ENCODE results near the gene SLC51A. TPM values are rescaled to one million over a fixed set of nuclear protein-coding genes. Genes with fewer than 3 reads are reported as not detected.

SLC51A gene
- total RNA-seq, 1 donor from 2014 or later, result not detected

DNA sequence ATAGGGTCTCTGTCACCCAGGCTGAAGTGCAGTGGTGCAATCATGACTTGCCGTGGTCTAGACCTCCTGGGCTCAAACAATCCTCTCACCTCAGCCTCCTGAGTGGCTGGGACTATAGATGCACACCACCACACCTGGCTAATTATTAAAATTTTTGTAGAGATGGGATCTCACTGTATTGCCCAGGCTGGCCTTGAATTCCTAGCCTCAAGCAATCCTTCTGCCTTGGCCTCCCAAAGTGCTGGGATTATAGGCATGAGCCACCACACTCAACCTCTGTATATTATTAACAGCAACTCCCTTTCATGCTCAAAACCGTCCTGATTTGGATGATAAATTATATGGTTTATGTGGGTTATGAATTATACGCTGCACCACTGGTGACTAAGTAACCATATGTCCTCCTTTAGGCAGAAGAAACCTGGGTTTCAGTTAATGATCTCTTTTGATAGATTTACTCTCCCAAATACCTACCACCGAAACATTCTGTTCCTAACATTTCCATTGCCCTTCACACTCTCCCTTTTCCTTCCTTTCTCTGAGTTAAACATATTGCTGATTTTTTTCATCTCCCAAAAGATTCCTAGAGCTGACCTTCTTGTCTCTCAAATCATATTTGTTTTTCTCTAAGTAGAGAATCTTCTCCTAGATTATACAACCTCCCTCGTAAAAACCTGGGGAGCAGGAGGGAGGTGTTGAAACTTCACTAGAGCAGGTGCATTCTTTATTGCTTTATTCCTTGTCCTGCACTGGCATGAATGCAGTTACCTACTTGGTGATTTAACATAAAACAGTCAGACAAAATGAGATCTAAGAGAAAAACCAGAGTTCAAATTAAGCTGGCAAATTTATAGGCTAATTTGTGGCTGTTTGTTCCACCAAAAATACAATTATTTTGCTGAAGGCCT is 38.3 kb downstream of the SLC51A start:
- peaks cover 15% of the 10 kb centered on the region for H4K20me1 ChIP-seq (ENCODE audit: insufficient read depth, low read length)
- Mint-ChIP-seq H3K9me3 (ENCODE audit: unreplicated experiment) (no peaks in the 10 kb centered on the region), H3K27me3 (ENCODE audit: low read depth, unreplicated experiment) (no peaks in the 10 kb centered on the region), H3K36me3 (ENCODE audit: low read depth, unreplicated experiment) (peaks cover 11% of the 10 kb centered on the region), H3K27ac (ENCODE audit: unreplicated experiment) (no peak overlapping the region), H3K4me1 (ENCODE audit: low read depth, unreplicated experiment) (no peaks in the 10 kb centered on the region), H3K4me3 (ENCODE audit: unreplicated experiment) (no peak overlapping the region)
- H3K4me3 ChIP-seq (ENCODE audit: insufficient read depth, low read depth, low read length), result no peak overlapping the region
- no peak overlapping the region for H3K9ac ChIP-seq (ENCODE audit: low read length)
- H3K4me1 ChIP-seq (ENCODE audit: insufficient read depth, low read length), result no peaks in the 10 kb centered on the region
- H3K9me3 ChIP-seq (ENCODE audit: insufficient read depth, low read depth, low read length), result no peaks in the 10 kb centered on the region
- H2AFZ ChIP-seq (ENCODE audit: low read depth, low read length), result no peak overlapping the region
- no peaks in the 10 kb centered on the region for H3K27me3 ChIP-seq (ENCODE audit: insufficient read depth, low read length)
- TF ChIP-seq EZH2 (IDR thresholded peaks at IDR 0.05; ENCODE audit: insufficient read depth, low read length), result no peak
- TF ChIP-seq, protein P1, sequence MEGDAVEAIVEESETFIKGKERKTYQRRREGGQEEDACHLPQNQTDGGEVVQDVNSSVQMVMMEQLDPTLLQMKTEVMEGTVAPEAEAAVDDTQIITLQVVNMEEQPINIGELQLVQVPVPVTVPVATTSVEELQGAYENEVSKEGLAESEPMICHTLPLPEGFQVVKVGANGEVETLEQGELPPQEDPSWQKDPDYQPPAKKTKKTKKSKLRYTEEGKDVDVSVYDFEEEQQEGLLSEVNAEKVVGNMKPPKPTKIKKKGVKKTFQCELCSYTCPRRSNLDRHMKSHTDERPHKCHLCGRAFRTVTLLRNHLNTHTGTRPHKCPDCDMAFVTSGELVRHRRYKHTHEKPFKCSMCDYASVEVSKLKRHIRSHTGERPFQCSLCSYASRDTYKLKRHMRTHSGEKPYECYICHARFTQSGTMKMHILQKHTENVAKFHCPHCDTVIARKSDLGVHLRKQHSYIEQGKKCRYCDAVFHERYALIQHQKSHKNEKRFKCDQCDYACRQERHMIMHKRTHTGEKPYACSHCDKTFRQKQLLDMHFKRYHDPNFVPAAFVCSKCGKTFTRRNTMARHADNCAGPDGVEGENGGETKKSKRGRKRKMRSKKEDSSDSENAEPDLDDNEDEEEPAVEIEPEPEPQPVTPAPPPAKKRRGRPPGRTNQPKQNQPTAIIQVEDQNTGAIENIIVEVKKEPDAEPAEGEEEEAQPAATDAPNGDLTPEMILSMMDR (IDR thresholded peaks at IDR 0.05; ENCODE audit: insufficient read depth, low read depth, low read length), result no peak
- H3K79me2 ChIP-seq (ENCODE audit: insufficient read depth, low read length), result peaks cover 40% of the 10 kb centered on the region
- H3K4me2 ChIP-seq (ENCODE audit: low read length), result no peak overlapping the region
- DNase-seq (ENCODE audit: low read depth) (no peak), FAIRE-seq (no peak)
- peaks cover 11% of the 10 kb centered on the region for H3K36me3 ChIP-seq (ENCODE audit: insufficient read depth, low read length)
- H3K27ac ChIP-seq (ENCODE audit: low read depth, low read length), result no peak overlapping the region

DNA sequence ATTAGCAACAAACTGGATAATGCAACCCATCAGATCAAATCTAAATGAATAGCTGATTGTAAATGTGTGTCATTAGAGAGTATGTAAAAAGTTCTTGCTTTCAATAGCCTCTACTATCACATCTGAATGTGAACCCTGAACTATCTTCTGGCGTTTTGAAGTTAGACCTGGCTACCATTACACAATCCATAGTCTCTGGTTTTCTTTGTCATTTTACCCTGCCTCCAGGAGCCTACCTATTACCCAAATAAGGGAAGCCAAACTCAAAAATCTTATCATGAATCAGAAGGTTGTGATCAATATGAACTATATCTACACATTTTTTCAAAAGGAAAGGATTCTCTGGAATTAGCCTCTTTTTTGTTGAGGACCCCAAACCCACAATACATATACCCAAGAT is 39.4 kb downstream of the SLC51A start:
- FAIRE-seq (no peak), DNase-seq (ENCODE audit: low read depth) (no peak)
- no peaks in the 10 kb centered on the region for H3K9me3 Mint-ChIP-seq (ENCODE audit: unreplicated experiment)
- no peak overlapping the region for H3K4me3 Mint-ChIP-seq (ENCODE audit: unreplicated experiment)
- peaks cover 20% of the 10 kb centered on the region for H4K20me1 ChIP-seq (ENCODE audit: insufficient read depth, low read length)
- H3K9ac ChIP-seq (ENCODE audit: low read length), result no peak overlapping the region
- no peak overlapping the region for H3K4me3 ChIP-seq (ENCODE audit: insufficient read depth, low read depth, low read length)
- no peaks in the 10 kb centered on the region for H3K27me3 Mint-ChIP-seq (ENCODE audit: low read depth, unreplicated experiment)
- no peak for TF ChIP-seq EZH2 (IDR thresholded peaks at IDR 0.05; ENCODE audit: insufficient read depth, low read length)
- TF ChIP-seq, protein P1 (IDR thresholded peaks at IDR 0.05; ENCODE audit: insufficient read depth, low read depth, low read length), result no peak
- H3K4me1 Mint-ChIP-seq (ENCODE audit: low read depth, unreplicated experiment), result no peaks in the 10 kb centered on the region
- H3K36me3 Mint-ChIP-seq (ENCODE audit: low read depth, unreplicated experiment), result peaks cover 13% of the 10 kb centered on the region
- no peak overlapping the region for H3K27ac ChIP-seq (ENCODE audit: low read depth, low read length)
- H2AFZ ChIP-seq (ENCODE audit: low read depth, low read length), result no peak overlapping the region
- H3K27me3 ChIP-seq (ENCODE audit: insufficient read depth, low read length), result no peaks in the 10 kb centered on the region
- H3K27ac Mint-ChIP-seq (ENCODE audit: unreplicated experiment), result no peak overlapping the region
- peaks cover 16% of the 10 kb centered on the region for H3K36me3 ChIP-seq (ENCODE audit: insufficient read depth, low read length)
- no peaks in the 10 kb centered on the region for H3K4me1 ChIP-seq (ENCODE audit: insufficient read depth, low read length)
- H3K9me3 ChIP-seq (ENCODE audit: insufficient read depth, low read depth, low read length), result no peaks in the 10 kb centered on the region
- H3K79me2 ChIP-seq (ENCODE audit: insufficient read depth, low read length), result peaks cover 41% of the 10 kb centered on the region
- H3K4me2 ChIP-seq (ENCODE audit: low read length), result no peak overlapping the region

DNA sequence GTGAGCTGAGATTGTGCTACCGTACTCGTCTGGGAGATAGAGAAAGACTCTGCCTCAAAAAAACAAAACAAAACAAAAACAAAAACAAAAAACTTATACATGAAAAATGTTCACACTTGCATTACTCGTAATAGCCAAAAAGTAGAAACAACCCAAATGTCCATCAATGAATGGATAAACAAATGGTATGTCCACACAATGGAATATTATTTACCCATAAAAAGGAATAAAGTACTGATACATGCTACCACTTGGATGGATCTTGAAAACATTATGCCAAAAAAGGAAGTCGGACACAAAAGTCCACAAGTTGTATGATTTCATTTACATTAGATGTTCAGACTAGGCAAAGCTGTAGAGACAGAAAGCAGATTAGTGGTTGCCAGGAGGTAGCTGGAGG is 44.5 kb downstream of the SLC51A start:
- Histone ChIP-seq H3K4me1 (ENCODE audit: insufficient read depth, low read length) (no peaks in the 10 kb centered on the region), H3K27ac (ENCODE audit: low read depth, low read length) (no peak overlapping the region), H3K9me3 (ENCODE audit: insufficient read depth, low read depth, low read length) (no peaks in the 10 kb centered on the region), H4K20me1 (ENCODE audit: insufficient read depth, low read length) (peaks cover 29% of the 10 kb centered on the region), H3K79me2 (ENCODE audit: insufficient read depth, low read length) (peaks cover 50% of the 10 kb centered on the region), H3K36me3 (ENCODE audit: insufficient read depth, low read length) (peaks cover 15% of the 10 kb centered on the region), H3K4me2 (ENCODE audit: low read length) (no peak overlapping the region), H3K4me3 (ENCODE audit: insufficient read depth, low read depth, low read length) (no peak overlapping the region), H2AFZ (ENCODE audit: low read depth, low read length) (no peak overlapping the region), H3K9ac (ENCODE audit: low read length) (no peak overlapping the region), H3K27me3 (ENCODE audit: insufficient read depth, low read length) (no peaks in the 10 kb centered on the region)
- H3K36me3 Mint-ChIP-seq (ENCODE audit: low read depth, unreplicated experiment), result peaks cover 12% of the 10 kb centered on the region
- H3K9me3 Mint-ChIP-seq (ENCODE audit: unreplicated experiment), result peaks cover 2% of the 10 kb centered on the region
- TF ChIP-seq, protein P1 (IDR thresholded peaks at IDR 0.05; ENCODE audit: insufficient read depth, low read depth, low read length), result no peak
- TF ChIP-seq EZH2 (IDR thresholded peaks at IDR 0.05; ENCODE audit: insufficient read depth, low read length), result no peak
- no peaks in the 10 kb centered on the region for H3K27me3 Mint-ChIP-seq (ENCODE audit: low read depth, unreplicated experiment)
- no peaks in the 10 kb centered on the region for H3K4me1 Mint-ChIP-seq (ENCODE audit: low read depth, unreplicated experiment)
- DNase-seq (ENCODE audit: low read depth), result no peak
- no peak overlapping the region for H3K27ac Mint-ChIP-seq (ENCODE audit: unreplicated experiment)
- FAIRE-seq, result no peak
- H3K4me3 Mint-ChIP-seq (ENCODE audit: unreplicated experiment), result no peak overlapping the region

Data from astrocyte (in vitro differentiated cells and primary cell).